ENCODE measurements around the gene CASTOR1.

Gene CASTOR1

DNA sequence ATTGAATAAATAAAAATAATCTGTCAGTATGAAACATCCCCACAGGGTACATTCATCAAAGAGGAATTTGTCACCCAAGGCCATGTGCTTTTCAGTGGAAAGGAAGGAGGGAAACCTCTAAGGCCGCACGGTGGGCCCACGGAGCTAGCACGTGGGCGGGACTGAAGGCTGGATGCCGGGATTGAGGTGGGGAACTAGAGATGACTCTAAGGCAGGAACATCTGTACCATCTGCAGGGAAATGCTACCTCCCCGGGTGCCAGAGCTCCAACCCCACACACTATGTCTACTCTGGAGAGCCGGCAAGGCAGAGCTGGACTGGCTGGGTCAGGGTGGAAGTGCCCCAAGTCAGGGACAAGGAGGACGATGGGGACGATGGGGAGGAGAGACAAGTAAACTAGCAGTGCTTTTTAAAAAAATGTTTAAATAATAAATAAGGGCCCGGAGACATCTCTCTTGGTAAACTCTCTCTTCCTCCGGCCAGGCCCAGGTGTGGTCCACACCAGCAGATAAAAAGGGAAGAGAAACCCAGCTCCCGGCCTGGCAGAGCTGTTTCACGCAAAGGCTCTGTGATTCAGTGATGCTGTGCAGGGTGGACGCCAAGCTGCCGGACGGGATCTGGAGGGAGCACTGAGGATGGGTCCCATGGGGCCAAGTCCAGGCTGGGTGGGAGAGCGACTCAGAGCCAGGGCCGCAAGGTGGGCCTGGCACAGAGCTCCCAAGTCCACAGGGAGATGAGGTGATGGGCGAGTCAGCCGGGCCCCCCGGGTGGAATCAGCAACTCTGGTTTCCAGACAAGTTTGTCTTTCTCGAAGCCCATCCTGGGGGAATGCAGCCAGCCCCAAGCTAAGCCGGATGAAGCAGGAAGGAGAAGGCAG, 48.5 kb downstream of the CASTOR1 start:
- no peaks in the 10 kb centered on the region for H3K27me3 ChIP-seq (ENCODE audit: low read length)
- no peak overlapping the region for H3K4me2 ChIP-seq (ENCODE audit: low read depth, low read length, poor library complexity, severe bottlenecking)
- H3K27ac ChIP-seq (ENCODE audit: low read depth, low read length) = no peak overlapping the region
- H3K79me2 ChIP-seq (ENCODE audit: insufficient read depth, low read length) = no peaks in the 10 kb centered on the region
- no peaks in the 10 kb centered on the region for H3K9me2 ChIP-seq (replicated peaks; ENCODE audit: insufficient read depth, low read length)
- no peaks in the 10 kb centered on the region for H3F3A ChIP-seq (ENCODE audit: insufficient read depth)
- no peak overlapping the region for H2AFZ ChIP-seq (ENCODE audit: low read depth, low read length, severe bottlenecking)
- H3K9ac ChIP-seq (ENCODE audit: low read length) = no peak overlapping the region
- no peaks in the 10 kb centered on the region for H4K20me1 ChIP-seq (ENCODE audit: low read depth, low read length)
- no peak for TF ChIP-seq EZH2phosphoT487 (conservative IDR thresholded peaks at IDR 0.05; ENCODE audit: low read length)
- TF ChIP-seq, protein P1, sequence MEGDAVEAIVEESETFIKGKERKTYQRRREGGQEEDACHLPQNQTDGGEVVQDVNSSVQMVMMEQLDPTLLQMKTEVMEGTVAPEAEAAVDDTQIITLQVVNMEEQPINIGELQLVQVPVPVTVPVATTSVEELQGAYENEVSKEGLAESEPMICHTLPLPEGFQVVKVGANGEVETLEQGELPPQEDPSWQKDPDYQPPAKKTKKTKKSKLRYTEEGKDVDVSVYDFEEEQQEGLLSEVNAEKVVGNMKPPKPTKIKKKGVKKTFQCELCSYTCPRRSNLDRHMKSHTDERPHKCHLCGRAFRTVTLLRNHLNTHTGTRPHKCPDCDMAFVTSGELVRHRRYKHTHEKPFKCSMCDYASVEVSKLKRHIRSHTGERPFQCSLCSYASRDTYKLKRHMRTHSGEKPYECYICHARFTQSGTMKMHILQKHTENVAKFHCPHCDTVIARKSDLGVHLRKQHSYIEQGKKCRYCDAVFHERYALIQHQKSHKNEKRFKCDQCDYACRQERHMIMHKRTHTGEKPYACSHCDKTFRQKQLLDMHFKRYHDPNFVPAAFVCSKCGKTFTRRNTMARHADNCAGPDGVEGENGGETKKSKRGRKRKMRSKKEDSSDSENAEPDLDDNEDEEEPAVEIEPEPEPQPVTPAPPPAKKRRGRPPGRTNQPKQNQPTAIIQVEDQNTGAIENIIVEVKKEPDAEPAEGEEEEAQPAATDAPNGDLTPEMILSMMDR (IDR thresholded peaks at IDR 0.05; ENCODE audit: insufficient read depth, low read length, poor library complexity, severe bottlenecking) = no peak
- no peaks in the 10 kb centered on the region for H3K36me3 ChIP-seq (ENCODE audit: low read length)
- no peak overlapping the region for H3K4me3 ChIP-seq (ENCODE audit: insufficient read depth, low read length, poor library complexity, severe bottlenecking)
- H3K9me3 ChIP-seq (ENCODE audit: insufficient read depth, low read length) = no peaks in the 10 kb centered on the region

DNA sequence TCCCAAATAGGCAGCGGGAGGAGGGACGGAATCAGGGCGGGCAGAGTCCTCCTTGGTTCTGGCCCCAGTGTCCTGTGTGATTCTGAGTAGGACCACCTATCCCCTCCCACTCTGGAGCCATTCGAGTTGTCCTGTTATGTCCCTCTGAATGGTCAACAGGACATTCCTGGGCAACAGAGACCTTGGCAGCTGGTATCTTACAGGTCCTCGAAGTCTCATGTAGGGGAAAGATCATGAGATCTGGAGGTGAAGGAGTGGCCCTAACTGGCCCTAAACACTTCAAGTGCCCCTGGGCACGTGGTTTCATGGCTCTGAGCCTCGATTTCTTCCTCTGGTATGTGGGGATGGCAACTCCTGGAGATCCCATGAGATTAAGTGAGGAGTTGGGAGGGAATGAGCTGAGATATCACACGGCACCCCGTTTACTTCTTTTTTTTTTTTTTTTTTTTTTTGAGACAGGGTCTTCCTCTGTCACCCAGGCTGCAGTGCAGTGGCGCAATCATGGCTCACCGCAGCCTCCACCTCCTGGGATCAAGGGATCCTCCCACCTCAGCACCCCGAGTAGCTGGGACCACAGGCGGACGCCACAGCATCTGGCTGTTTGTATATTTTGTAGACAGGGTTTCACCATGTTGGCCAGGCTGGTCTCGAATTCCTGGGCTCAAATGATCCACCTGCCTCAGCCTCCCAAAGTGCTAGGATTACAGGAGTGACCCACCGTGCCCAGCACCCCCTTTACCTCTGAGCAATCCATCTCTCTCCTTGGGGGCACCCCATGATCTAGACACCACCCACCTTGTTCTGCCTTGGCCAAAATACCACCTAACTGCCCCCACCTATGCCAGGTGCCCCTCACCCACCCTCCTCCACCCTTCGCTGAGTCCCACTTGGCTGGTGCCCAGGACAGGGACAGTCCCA, 49.6 kb downstream of the CASTOR1 start:
- H3K4me3 ChIP-seq (ENCODE audit: insufficient read depth, low read length, poor library complexity, severe bottlenecking) = no peak overlapping the region
- no peak overlapping the region for H3K27ac ChIP-seq (ENCODE audit: low read depth, low read length)
- H3K79me2 ChIP-seq (ENCODE audit: insufficient read depth, low read length) = no peaks in the 10 kb centered on the region
- no peak overlapping the region for H3K9ac ChIP-seq (ENCODE audit: low read length)
- H3K9me3 ChIP-seq (ENCODE audit: insufficient read depth, low read length) = no peaks in the 10 kb centered on the region
- no peak overlapping the region for H2AFZ ChIP-seq (ENCODE audit: low read depth, low read length, severe bottlenecking)
- TF ChIP-seq, protein P1 (IDR thresholded peaks at IDR 0.05; ENCODE audit: insufficient read depth, low read length, poor library complexity, severe bottlenecking) = no peak
- no peak for TF ChIP-seq EZH2phosphoT487 (conservative IDR thresholded peaks at IDR 0.05; ENCODE audit: low read length)
- no peaks in the 10 kb centered on the region for H3K9me2 ChIP-seq (replicated peaks; ENCODE audit: insufficient read depth, low read length)
- no peaks in the 10 kb centered on the region for H3K36me3 ChIP-seq (ENCODE audit: low read length)
- H4K20me1 ChIP-seq (ENCODE audit: low read depth, low read length) = no peaks in the 10 kb centered on the region
- H3K4me2 ChIP-seq (ENCODE audit: low read depth, low read length, poor library complexity, severe bottlenecking) = no peak overlapping the region
- H3F3A ChIP-seq (ENCODE audit: insufficient read depth) = no peaks in the 10 kb centered on the region
- H3K27me3 ChIP-seq (ENCODE audit: low read length) = no peaks in the 10 kb centered on the region

DNA sequence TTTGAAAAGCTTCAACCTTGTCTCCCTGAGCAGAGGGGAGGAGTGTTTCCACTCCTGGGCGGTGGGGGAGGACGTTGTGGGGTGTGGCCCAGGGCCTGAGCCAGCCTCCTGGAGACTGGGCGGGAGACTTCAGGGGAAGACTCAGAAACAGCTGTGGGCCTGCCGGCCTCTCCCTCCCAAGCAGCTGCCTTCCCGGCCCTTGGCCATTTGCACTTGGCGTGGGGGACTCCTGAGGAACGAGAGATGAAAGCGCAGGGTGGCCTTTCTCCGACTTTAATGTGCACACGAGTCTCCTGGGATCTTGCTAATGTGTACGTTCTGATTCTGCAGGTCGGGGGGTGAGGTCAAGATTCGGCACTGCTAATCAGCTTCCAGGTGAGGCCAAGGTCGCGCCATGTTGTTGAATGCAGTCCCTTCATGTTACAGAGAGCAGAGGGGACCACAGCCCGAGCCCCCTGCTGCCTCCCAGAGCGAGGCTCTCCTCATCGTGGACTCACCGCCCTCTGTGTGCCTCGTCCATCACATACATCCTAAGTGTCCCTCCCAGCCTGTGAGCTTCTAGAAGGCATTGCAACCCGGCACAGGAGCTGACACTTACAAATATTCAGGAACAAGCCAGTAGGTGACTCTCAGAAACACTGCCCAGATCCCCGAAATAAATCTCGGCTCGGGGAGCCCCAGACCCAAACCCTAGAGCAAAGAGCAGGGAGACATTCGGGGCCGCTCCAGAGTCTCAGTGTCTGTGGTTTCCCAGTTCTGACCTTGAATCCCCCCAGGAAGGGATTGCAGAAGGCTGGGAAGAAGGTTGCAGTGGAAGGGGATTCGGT, 50.4 kb downstream of the CASTOR1 start:
- H3K4me2 ChIP-seq (ENCODE audit: low read depth, low read length, poor library complexity, severe bottlenecking) = no peak overlapping the region
- no peak overlapping the region for H3K27ac ChIP-seq (ENCODE audit: low read depth, low read length)

More for the DNA sequence above, 50.4 kb downstream of the CASTOR1 start:
- Histone ChIP-seq H3K4me3 (ENCODE audit: insufficient read depth, low read length, poor library complexity, severe bottlenecking) (no peak overlapping the region), H3K9ac (ENCODE audit: low read length) (no peak overlapping the region), H3K79me2 (ENCODE audit: insufficient read depth, low read length) (no peaks in the 10 kb centered on the region), H4K20me1 (ENCODE audit: low read depth, low read length) (no peaks in the 10 kb centered on the region), H3K36me3 (ENCODE audit: low read length) (no peaks in the 10 kb centered on the region), H3K9me2 (replicated peaks; ENCODE audit: insufficient read depth, low read length) (no peaks in the 10 kb centered on the region), H3F3A (ENCODE audit: insufficient read depth) (no peaks in the 10 kb centered on the region), H3K27me3 (ENCODE audit: low read length) (no peaks in the 10 kb centered on the region), H2AFZ (ENCODE audit: low read depth, low read length, severe bottlenecking) (no peak overlapping the region), H3K9me3 (ENCODE audit: insufficient read depth, low read length) (no peaks in the 10 kb centered on the region)
- TF ChIP-seq EZH2phosphoT487 (conservative IDR thresholded peaks at IDR 0.05; ENCODE audit: low read length) = no peak
- TF ChIP-seq, protein P1 (IDR thresholded peaks at IDR 0.05; ENCODE audit: insufficient read depth, low read length, poor library complexity, severe bottlenecking) = no peak

Measured in SU-DHL-6 (cell line).